Upper lobe of right lung (tissue), 1 donor: ENCODE data around the gene COASY. TPM values are rescaled to one million over a fixed set of nuclear protein-coding genes. Genes with fewer than 3 reads are reported as not detected.

Source experiments
- ATAC-seq: fragments of 200-7000 bp; cut with Tn5 transposase; one replicate; pipeline ENCODE4 v1.9.1; 2020; ENCODE audit warnings: mild to moderate bottlenecking, moderate library complexity
- DNase-seq: peaks from one replicate; pipeline ENCODE4 v3.0.0-alpha.2; 2020
- H3K27ac ChIP-seq: fragments of 200-600 bp; one replicate; pipeline ENCODE4 v1.8.0; 2022
- H3K27me3 ChIP-seq: fragments of 200-600 bp; one replicate; pipeline ENCODE4 v1.8.0; 2022; ENCODE audit warnings: mild to moderate bottlenecking
- H3K36me3 ChIP-seq: fragments of 200-600 bp; one replicate; pipeline ENCODE4 v1.8.0; 2022
- H3K4me1 ChIP-seq: fragments of 200-600 bp; one replicate; pipeline ENCODE4 v1.8.0; 2022
- H3K4me3 ChIP-seq: fragments of 200-600 bp; one replicate; pipeline ENCODE4 v1.8.0; 2022; ENCODE audit warnings: mild to moderate bottlenecking
- H3K9me3 ChIP-seq: fragments of 200-600 bp; one replicate; pipeline ENCODE4 v1.8.0; 2022
- intact Hi-C: fragments of 100-400 bp; cut with DNase I; formaldehyde crosslinking; loops from one replicate; pipeline ENCODE4 v1.11.0; 2022
- total RNA-seq: library from RNA; stranded (reverse); fragmentation: NEBNext Ultra II Directional; extraction: Animal tissue kit (Norgen Biotek cat#: 25700); gene quantifications from one replicate; pipeline ENCODE4 v1.2.1, GENCODE V29; 2021
- TF ChIP-seq, protein P1 (sequence below): fragments of 200-600 bp; IDR thresholded peaks from one replicate; pipeline ENCODE4 v1.8.0; 2022; ENCODE audit warnings: antibody characterized with exemption
- donor health status: DM: no; HTN: yes; CAD: no; lungs with severe emphysema.

COASY gene
- total RNA-seq, 1 donor from 2014 or later: 63.3 TPM

- Histone ChIP-seq H3K9me3 (no peaks in the 10 kb centered on the region), H3K36me3 (peaks cover 100% of the 10 kb centered on the region), H3K27me3 (no peaks in the 10 kb centered on the region), H3K4me1 (peaks cover 17% of the 10 kb centered on the region), H3K4me3 (no peak overlapping the region), H3K27ac (peak overlapping the region; percentile 47)
- TF ChIP-seq, protein P1, sequence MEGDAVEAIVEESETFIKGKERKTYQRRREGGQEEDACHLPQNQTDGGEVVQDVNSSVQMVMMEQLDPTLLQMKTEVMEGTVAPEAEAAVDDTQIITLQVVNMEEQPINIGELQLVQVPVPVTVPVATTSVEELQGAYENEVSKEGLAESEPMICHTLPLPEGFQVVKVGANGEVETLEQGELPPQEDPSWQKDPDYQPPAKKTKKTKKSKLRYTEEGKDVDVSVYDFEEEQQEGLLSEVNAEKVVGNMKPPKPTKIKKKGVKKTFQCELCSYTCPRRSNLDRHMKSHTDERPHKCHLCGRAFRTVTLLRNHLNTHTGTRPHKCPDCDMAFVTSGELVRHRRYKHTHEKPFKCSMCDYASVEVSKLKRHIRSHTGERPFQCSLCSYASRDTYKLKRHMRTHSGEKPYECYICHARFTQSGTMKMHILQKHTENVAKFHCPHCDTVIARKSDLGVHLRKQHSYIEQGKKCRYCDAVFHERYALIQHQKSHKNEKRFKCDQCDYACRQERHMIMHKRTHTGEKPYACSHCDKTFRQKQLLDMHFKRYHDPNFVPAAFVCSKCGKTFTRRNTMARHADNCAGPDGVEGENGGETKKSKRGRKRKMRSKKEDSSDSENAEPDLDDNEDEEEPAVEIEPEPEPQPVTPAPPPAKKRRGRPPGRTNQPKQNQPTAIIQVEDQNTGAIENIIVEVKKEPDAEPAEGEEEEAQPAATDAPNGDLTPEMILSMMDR: no peak
- ATAC-seq (peak; percentile 67), DNase-seq (no peak)
- intact Hi-C loops: no loop called here
These were observed 22.9 kb downstream of the COASY start for GRCh38 chr17:42584880-42585279.

DNA sequence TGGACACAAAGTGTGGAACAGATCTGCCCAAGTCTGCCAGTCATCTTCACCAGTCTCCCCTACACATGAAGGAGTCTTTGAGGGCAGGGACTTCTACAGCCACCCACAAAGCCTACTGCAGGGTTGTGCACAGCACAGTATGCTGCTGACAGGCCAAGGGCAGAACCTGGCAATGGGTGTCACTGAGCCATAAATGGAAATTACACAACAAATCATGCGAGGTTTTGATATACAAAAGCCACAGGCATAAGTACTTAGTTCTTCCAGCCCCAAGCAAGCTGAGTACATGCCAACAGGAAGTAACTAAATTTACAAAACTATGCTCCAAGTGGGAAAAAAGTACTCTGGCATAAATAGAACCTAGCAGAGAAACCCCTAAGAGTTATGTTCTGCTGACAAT, 23.4 kb downstream of the COASY start:
- H3K4me1 ChIP-seq: peaks cover 17% of the 10 kb centered on the region
- H3K36me3 ChIP-seq: peaks cover 100% of the 10 kb centered on the region
- TF ChIP-seq, protein P1: no peak
- H3K27me3 ChIP-seq: no peaks in the 10 kb centered on the region
- H3K4me3 ChIP-seq: no peak overlapping the region
- intact Hi-C loops: no loop called here
- DNase-seq (no peak), ATAC-seq (peak; percentile 86)
- peak overlapping the region; percentile 47 for H3K27ac ChIP-seq
- H3K9me3 ChIP-seq: no peaks in the 10 kb centered on the region

DNA sequence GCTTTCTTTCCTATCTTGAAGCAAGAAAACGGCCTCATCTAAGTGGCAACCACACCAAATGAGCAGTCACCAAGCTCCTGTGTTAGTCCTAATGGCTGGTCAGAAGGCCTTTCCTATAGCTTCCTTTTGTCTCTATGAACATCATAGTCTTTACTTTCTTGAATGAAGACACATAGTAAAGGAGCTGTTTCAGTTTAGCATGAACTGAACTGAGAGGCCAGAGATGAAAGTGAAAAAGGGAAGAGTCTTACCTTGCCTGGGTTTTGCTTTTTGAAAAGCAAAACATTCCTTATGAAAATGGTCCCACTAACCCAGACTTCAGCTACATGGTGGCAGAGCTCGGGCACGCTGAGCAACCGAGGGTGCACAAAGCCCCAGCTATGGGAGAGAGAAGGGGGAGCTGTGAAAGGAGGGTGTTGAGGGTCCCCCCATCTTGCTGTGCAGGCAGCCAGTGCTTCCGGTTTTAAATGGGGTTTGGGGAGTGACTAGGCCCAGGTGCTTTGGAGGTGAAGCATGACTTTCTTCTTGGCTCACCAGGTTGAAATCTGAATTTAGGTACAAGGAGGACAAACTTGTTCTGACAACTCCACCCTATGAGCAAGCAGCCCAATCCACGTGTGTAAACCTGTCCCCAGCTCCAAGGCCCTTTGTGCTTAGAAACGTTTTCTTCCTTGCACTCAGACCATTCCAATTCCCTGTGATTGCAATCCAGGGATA, 24.7 kb downstream of the COASY start:
- Histone ChIP-seq H3K36me3 (peaks cover 100% of the 10 kb centered on the region), H3K4me1 (peaks cover 17% of the 10 kb centered on the region), H3K27ac (no peak overlapping the region), H3K9me3 (no peaks in the 10 kb centered on the region), H3K4me3 (no peak overlapping the region), H3K27me3 (no peaks in the 10 kb centered on the region)
- ATAC-seq (no peak), DNase-seq (peak; percentile 39)
- intact Hi-C loops: no loop called here
- TF ChIP-seq, protein P1: no peak

DNA sequence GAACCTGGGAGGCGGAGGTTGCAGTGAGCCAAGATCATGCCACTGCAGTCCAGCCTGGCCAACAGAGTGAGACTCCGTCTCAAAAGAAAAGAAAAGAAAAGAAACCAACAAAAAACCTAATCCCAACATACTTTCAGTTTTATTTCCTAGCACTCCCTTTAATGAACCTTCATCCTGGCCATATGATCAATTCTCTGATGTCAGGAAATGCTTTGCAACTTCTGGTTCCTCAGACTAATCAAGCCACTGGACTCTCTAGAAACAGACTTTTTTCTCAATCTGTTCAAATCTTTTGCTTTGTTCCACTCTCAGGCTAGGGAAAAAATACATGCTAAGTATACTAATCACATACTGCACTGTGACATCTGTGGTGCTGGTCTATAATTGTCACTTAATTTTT, 28.9 kb downstream of the COASY start:
- ATAC-seq: no peak
- no peaks in the 10 kb centered on the region for H3K9me3 ChIP-seq
- H3K4me3 ChIP-seq: no peak overlapping the region
- H3K27me3 ChIP-seq: no peaks in the 10 kb centered on the region
- intact Hi-C loops: no loop called here
- H3K27ac ChIP-seq: no peak overlapping the region
- peaks cover 77% of the 10 kb centered on the region for H3K36me3 ChIP-seq
- TF ChIP-seq, protein P1: no peak
- H3K4me1 ChIP-seq: peaks cover 7% of the 10 kb centered on the region
- DNase-seq: no peak

DNA sequence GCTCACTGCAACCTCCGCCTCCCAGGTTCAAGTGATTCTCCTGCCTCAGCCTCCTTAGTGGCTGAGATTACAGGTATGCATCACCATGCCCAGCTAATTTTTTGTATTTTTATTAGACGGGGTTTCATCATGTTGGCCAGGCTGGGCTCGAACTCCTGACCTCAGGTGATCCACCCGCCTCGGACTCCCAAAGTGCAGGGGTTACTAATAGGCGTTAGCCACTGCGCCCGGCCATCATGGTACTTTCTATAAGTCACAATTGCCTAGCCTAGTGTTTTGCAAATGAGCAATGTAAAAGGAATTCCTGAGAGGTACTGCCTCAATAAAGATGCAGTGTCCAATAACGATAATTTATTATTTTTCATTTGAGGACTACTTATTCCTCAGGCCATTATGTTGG, 29.5 kb downstream of the COASY start:
- Histone ChIP-seq H3K27ac (no peak overlapping the region), H3K36me3 (peaks cover 72% of the 10 kb centered on the region), H3K4me1 (peaks cover 5% of the 10 kb centered on the region), H3K27me3 (no peaks in the 10 kb centered on the region), H3K4me3 (no peak overlapping the region), H3K9me3 (no peaks in the 10 kb centered on the region)
- intact Hi-C loops: no loop called here
- DNase-seq (peak; percentile 13), ATAC-seq (no peak)
- TF ChIP-seq, protein P1: no peak
